WTC11 (cell line): ENCODE measurements around the gene ZNF80. TPM values are rescaled to one million over a fixed set of nuclear protein-coding genes. Genes with fewer than 3 reads are reported as not detected.

ENCODE experiments used
- ATAC-seq: fragments of 200-7000 bp; cut with Tn5 transposase; 2 replicates; pipeline ENCODE4 v1.10.0; 2021; ENCODE audit warnings: mild to moderate bottlenecking, moderate library complexity
- CTCF ChIA-PET: fragments of 300-600 bp; sonication (Branson Sonifier 250); formaldehyde crosslinking; loops from one replicate; lab custom pipeline; 2021; ENCODE audit warnings: antibody characterized with exemption; lab: Charles Lee
- POLR2A ChIA-PET: fragments of 350-600 bp; sonication (Branson Sonifier 250); formaldehyde crosslinking; loops from one replicate; lab custom pipeline; 2021; ENCODE audit warnings: antibody characterized with exemption; lab: Charles Lee
- DNase-seq: peaks from one replicate; pipeline ENCODE4 v3.0.0; 2021; ENCODE audit warnings: low spot score
- H3K27ac Mint-ChIP-seq: 2 replicates; pipeline ENCODE4 v1.8.0; 2021; ENCODE audit warnings: mixed read lengths
- H3K27me3 Mint-ChIP-seq: 2 replicates; pipeline ENCODE4 v1.8.0; 2021; ENCODE audit warnings: low read depth, mild to moderate bottlenecking, moderate library complexity, mixed read lengths
- H3K36me3 Mint-ChIP-seq: 2 replicates; pipeline ENCODE4 v1.8.0; 2021; ENCODE audit warnings: mixed read lengths
- H3K4me1 Mint-ChIP-seq: 2 replicates; pipeline ENCODE4 v1.8.0; 2022; ENCODE audit warnings: mixed read lengths
- H3K4me3 Mint-ChIP-seq: 2 replicates; pipeline ENCODE4 v1.8.0; 2021; ENCODE audit warnings: mild to moderate bottlenecking, moderate library complexity, mixed read lengths
- H3K9me3 Mint-ChIP-seq: 2 replicates; pipeline ENCODE4 v1.8.0; 2021; ENCODE audit warnings: mixed read lengths
- ATF1 ChIP-seq: sonication (generic); formaldehyde crosslinking; IDR thresholded peaks from 2 replicates; pipeline ENCODE4 v1.8.1; 2023; ENCODE audit warnings: mild to moderate bottlenecking, moderate library complexity, missing genetic modification reagents
- EMX1 ChIP-seq: fragments of 250-450 bp; sonication (Bioruptor Pico); IDR thresholded peaks from 2 replicates; pipeline ENCODE4 v1.8.0; 2021; ENCODE audit warnings: mild to moderate bottlenecking
- ETV6 ChIP-seq: sonication (generic); formaldehyde crosslinking; IDR thresholded peaks from 2 replicates; pipeline ENCODE4 v1.8.1; 2022; ENCODE audit warnings: mild to moderate bottlenecking, missing genetic modification reagents
- FOXK1 ChIP-seq: sonication (generic); formaldehyde crosslinking; IDR thresholded peaks from 2 replicates; pipeline ENCODE4 v1.8.0; 2022; ENCODE audit warnings: mild to moderate bottlenecking, moderate library complexity, missing genetic modification reagents
- GTF2I ChIP-seq: fragments of 250-450 bp; sonication (Bioruptor Pico); conservative IDR thresholded peaks from 2 replicates; pipeline ENCODE4 v1.4.0; 2021; ENCODE audit warnings: mild to moderate bottlenecking
- JUN ChIP-seq: sonication (generic); formaldehyde crosslinking; IDR thresholded peaks from 2 replicates; pipeline ENCODE4 v1.8.0; 2023; ENCODE audit warnings: mild to moderate bottlenecking, missing genetic modification reagents
- KAT7 ChIP-seq: sonication (generic); formaldehyde crosslinking; IDR thresholded peaks from 2 replicates; pipeline ENCODE4 v1.8.1; 2023; ENCODE audit warnings: missing genetic modification reagents, mild to moderate bottlenecking, borderline replicate concordance
- MLX ChIP-seq: sonication (generic); formaldehyde crosslinking; IDR thresholded peaks from 2 replicates; pipeline ENCODE4 v1.8.1; 2023; ENCODE audit warnings: mild to moderate bottlenecking, missing genetic modification reagents, moderate library complexity
- MXD4 ChIP-seq: fragments of 250-450 bp; sonication (Bioruptor Pico); IDR thresholded peaks from 2 replicates; pipeline ENCODE4 v1.8.0; 2021; ENCODE audit warnings: mild to moderate bottlenecking, moderate library complexity, borderline replicate concordance
- NFYB ChIP-seq: sonication (generic); formaldehyde crosslinking; conservative IDR thresholded peaks from 2 replicates; pipeline ENCODE4 v1.8.0; 2022; ENCODE audit warnings: low read depth, missing genetic modification reagents
- SMAD4 ChIP-seq: sonication (generic); formaldehyde crosslinking; IDR thresholded peaks from 2 replicates; pipeline ENCODE4 v1.8.0; 2022; ENCODE audit warnings: mild to moderate bottlenecking, missing genetic modification reagents
- TEAD1 ChIP-seq: sonication (generic); formaldehyde crosslinking; IDR thresholded peaks from 2 replicates; pipeline ENCODE4 v1.8.0; 2022; ENCODE audit warnings: mild to moderate bottlenecking, missing genetic modification reagents
- ZMAT4 ChIP-seq: fragments of 250-450 bp; sonication (Bioruptor Pico); IDR thresholded peaks from 2 replicates; pipeline ENCODE4 v1.9.0; 2021; ENCODE audit warnings: mild to moderate bottlenecking
- ZNF138 ChIP-seq: sonication (generic); formaldehyde crosslinking; conservative IDR thresholded peaks from 2 replicates; pipeline ENCODE4 v1.8.1; 2022; ENCODE audit warnings: mild to moderate bottlenecking, moderate library complexity, missing genetic modification reagents
- ZNF219 ChIP-seq: sonication (generic); formaldehyde crosslinking; IDR thresholded peaks from 2 replicates; pipeline ENCODE4 v1.8.0; 2023; ENCODE audit warnings: missing genetic modification reagents, mild to moderate bottlenecking, borderline replicate concordance
- ZNF232 ChIP-seq: sonication (generic); formaldehyde crosslinking; IDR thresholded peaks from 2 replicates; pipeline ENCODE4 v1.8.0; 2022; ENCODE audit warnings: mild to moderate bottlenecking, missing genetic modification reagents
- ZNF396 ChIP-seq: fragments of 250-450 bp; sonication (Bioruptor Pico); IDR thresholded peaks from 2 replicates; pipeline ENCODE4 v1.8.0; 2021; ENCODE audit warnings: mild to moderate bottlenecking, moderate library complexity, borderline replicate concordance
- ZNF416 ChIP-seq: fragments of 250-450 bp; sonication (Bioruptor Pico); IDR thresholded peaks from 2 replicates; pipeline ENCODE4 v1.9.0; 2021; ENCODE audit warnings: mild to moderate bottlenecking, inconsistent platforms
- total RNA-seq: library from RNA; stranded (reverse); gene quantifications from 3 replicates; pipeline ENCODE4 v1.2.3, GENCODE V29; 2021
- TF ChIP-seq, protein P1 (sequence below): sonication (generic); formaldehyde crosslinking; IDR thresholded peaks from 2 replicates; pipeline ENCODE4 v1.8.0; 2022; ENCODE audit warnings: mild to moderate bottlenecking, missing genetic modification reagents
- TF ChIP-seq, protein P2 (sequence below): sonication (generic); formaldehyde crosslinking; IDR thresholded peaks from 2 replicates; pipeline ENCODE4 v1.8.0; 2022; ENCODE audit warnings: mild to moderate bottlenecking, missing genetic modification reagents
- TF ChIP-seq, protein P3 (sequence below): fragments of 250-450 bp; sonication (Bioruptor Pico); IDR thresholded peaks from 2 replicates; pipeline ENCODE4 v1.9.0; 2021; ENCODE audit warnings: moderate library complexity, mild to moderate bottlenecking, inconsistent platforms, borderline replicate concordance
- TF ChIP-seq, protein P4 (sequence below): fragments of 250-450 bp; sonication (Bioruptor Pico); IDR thresholded peaks from 2 replicates; pipeline ENCODE4 v1.9.0; 2021; ENCODE audit warnings: mild to moderate bottlenecking, borderline replicate concordance

ZNF80 gene
- total RNA-seq, 1 experiment from 2014 or later = not detected

- TF ChIP-seq, protein P1, sequence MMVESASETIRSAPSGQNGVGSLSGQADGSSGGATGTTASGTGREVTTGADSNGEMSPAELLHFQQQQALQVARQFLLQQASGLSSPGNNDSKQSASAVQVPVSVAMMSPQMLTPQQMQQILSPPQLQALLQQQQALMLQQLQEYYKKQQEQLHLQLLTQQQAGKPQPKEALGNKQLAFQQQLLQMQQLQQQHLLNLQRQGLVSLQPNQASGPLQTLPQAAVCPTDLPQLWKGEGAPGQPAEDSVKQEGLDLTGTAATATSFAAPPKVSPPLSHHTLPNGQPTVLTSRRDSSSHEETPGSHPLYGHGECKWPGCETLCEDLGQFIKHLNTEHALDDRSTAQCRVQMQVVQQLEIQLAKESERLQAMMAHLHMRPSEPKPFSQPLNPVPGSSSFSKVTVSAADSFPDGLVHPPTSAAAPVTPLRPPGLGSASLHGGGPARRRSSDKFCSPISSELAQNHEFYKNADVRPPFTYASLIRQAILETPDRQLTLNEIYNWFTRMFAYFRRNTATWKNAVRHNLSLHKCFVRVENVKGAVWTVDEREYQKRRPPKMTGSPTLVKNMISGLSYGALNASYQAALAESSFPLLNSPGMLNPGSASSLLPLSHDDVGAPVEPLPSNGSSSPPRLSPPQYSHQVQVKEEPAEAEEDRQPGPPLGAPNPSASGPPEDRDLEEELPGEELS (CRISPR knock-in tag) = no peak
- no peak for TF ChIP-seq FOXK1 (CRISPR knock-in tag)
- TF ChIP-seq SMAD4 (CRISPR knock-in tag) = no peak
- TF ChIP-seq ATF1 (CRISPR knock-in tag) = no peak
- no peak for TF ChIP-seq NFYB
These were observed 10.3 kb downstream of the ZNF80 start (continued) for GRCh38 chr3:114227076-114227475.

DNA sequence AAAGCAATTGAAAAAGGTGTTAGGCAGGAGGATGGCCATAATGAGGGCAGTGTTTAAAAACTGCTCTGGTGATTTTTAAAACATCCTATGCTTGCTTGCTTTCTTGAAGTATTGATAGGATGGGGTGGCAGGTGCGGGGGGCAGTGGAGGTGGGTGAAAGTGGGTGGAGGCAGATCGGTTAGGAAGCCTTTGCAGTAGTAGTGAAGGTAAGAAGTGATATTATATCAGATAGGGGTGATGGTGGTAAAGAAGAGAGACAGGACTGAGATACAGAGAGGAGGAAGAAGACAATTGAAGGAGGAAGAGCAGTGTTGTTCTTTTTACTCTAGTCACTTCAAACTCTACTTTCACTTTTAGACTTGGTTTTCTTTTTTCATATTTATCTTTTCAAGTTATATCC lies 11.1 kb downstream of the ZNF80 start:
- H3K4me1 Mint-ChIP-seq = peaks cover 9% of the 10 kb centered on the region
- POLR2A ChIA-PET = no interaction called here
- no peak for DNase-seq
- TF ChIP-seq MLX (CRISPR knock-in tag) = no peak
- no peak for TF ChIP-seq ETV6
- TF ChIP-seq ZNF416 (CRISPR knock-in tag) = no peak
- no peak for TF ChIP-seq MXD4 (CRISPR knock-in tag)
- TF ChIP-seq KAT7 = no peak
- TF ChIP-seq ZMAT4 (CRISPR knock-in tag) = no peak
- no peak for TF ChIP-seq ZNF232
- TF ChIP-seq JUN (CRISPR knock-in tag) = no peak
- TF ChIP-seq TEAD1 (CRISPR knock-in tag) = no peak
- TF ChIP-seq, protein P2, sequence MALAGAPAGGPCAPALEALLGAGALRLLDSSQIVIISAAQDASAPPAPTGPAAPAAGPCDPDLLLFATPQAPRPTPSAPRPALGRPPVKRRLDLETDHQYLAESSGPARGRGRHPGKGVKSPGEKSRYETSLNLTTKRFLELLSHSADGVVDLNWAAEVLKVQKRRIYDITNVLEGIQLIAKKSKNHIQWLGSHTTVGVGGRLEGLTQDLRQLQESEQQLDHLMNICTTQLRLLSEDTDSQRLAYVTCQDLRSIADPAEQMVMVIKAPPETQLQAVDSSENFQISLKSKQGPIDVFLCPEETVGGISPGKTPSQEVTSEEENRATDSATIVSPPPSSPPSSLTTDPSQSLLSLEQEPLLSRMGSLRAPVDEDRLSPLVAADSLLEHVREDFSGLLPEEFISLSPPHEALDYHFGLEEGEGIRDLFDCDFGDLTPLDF (CRISPR knock-in tag) = no peak
- TF ChIP-seq ZNF219 = no peak
- TF ChIP-seq EMX1 = no peak
- no peak for TF ChIP-seq ZNF138 (CRISPR knock-in tag)
- no peak for TF ChIP-seq ZNF396 (CRISPR knock-in tag)
- TF ChIP-seq, protein P1 (CRISPR knock-in tag) = no peak
- TF ChIP-seq GTF2I (CRISPR knock-in tag) = no peak
- TF ChIP-seq, all 79 proteins: peak for 0
- H3K27ac Mint-ChIP-seq = no peak overlapping the region
- peaks cover 28% of the 10 kb centered on the region for H3K9me3 Mint-ChIP-seq
- no peak overlapping the region for H3K4me3 Mint-ChIP-seq
- H3K36me3 Mint-ChIP-seq = peaks cover 23% of the 10 kb centered on the region
- CTCF ChIA-PET = no interaction called here
- ATAC-seq = no peak
- peaks cover 6% of the 10 kb centered on the region; the same call in 1 of the 2 replicates for H3K27me3 Mint-ChIP-seq

DNA sequence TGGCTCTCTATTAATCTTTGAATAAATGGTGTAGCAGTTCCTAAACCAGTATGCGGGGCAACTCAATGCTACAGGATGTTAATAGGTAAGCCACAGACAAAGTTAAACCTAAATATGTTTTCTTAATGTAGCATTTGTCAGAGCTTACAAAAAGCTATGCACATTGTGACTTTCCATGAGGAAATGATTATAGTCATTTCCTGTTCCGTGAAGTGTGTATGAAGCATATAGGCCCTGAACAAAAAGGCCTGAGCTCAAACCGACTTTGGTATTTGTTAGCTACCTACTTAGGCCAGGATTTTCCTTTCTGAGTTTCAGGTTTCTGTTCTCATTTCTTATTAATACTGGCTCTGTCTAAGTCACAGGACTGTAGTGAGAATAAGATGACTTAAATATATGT lies 14.2 kb downstream of the ZNF80 start:
- ChIA-PET CTCF (no interaction called here), POLR2A (no interaction called here)
- ATAC-seq (no peak), DNase-seq (no peak)
- Mint-ChIP-seq H3K4me1 (peaks cover 9% of the 10 kb centered on the region), H3K27me3 (peaks cover 6% of the 10 kb centered on the region; the same call in 1 of the 2 replicates), H3K4me3 (no peak overlapping the region), H3K9me3 (peaks cover 28% of the 10 kb centered on the region), H3K36me3 (peaks cover 23% of the 10 kb centered on the region), H3K27ac (no peak overlapping the region)
- TF ChIP-seq, protein P1 (CRISPR knock-in tag) = no peak
- TF ChIP-seq, protein P3, sequence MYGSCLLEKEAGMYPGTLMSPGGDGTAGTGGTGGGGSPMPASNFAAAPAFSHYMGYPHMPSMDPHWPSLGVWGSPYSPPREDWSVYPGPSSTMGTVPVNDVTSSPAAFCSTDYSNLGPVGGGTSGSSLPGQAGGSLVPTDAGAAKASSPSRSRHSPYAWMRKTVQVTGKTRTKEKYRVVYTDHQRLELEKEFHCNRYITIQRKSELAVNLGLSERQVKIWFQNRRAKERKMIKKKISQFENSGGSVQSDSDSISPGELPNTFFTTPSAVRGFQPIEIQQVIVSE = no peak
- TF ChIP-seq, protein P4, sequence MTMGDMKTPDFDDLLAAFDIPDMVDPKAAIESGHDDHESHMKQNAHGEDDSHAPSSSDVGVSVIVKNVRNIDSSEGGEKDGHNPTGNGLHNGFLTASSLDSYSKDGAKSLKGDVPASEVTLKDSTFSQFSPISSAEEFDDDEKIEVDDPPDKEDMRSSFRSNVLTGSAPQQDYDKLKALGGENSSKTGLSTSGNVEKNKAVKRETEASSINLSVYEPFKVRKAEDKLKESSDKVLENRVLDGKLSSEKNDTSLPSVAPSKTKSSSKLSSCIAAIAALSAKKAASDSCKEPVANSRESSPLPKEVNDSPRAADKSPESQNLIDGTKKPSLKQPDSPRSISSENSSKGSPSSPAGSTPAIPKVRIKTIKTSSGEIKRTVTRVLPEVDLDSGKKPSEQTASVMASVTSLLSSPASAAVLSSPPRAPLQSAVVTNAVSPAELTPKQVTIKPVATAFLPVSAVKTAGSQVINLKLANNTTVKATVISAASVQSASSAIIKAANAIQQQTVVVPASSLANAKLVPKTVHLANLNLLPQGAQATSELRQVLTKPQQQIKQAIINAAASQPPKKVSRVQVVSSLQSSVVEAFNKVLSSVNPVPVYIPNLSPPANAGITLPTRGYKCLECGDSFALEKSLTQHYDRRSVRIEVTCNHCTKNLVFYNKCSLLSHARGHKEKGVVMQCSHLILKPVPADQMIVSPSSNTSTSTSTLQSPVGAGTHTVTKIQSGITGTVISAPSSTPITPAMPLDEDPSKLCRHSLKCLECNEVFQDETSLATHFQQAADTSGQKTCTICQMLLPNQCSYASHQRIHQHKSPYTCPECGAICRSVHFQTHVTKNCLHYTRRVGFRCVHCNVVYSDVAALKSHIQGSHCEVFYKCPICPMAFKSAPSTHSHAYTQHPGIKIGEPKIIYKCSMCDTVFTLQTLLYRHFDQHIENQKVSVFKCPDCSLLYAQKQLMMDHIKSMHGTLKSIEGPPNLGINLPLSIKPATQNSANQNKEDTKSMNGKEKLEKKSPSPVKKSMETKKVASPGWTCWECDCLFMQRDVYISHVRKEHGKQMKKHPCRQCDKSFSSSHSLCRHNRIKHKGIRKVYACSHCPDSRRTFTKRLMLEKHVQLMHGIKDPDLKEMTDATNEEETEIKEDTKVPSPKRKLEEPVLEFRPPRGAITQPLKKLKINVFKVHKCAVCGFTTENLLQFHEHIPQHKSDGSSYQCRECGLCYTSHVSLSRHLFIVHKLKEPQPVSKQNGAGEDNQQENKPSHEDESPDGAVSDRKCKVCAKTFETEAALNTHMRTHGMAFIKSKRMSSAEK (CRISPR knock-in tag) = no peak
